GM18499 (cell line): Measurements from ENCODE around the gene TMEM39B.
"Not testable (repeated sequence)": the region's sequence is repeated elsewhere in the genome, so short reads cannot be mapped to it uniquely, and the experiment has no call there.

Experiments used
- ATAC-seq: cut with Tn5 transposase; IDR thresholded peaks from one replicate; pipeline ENCODE4 v1.9.1; 2021; ENCODE audit warnings: moderate number of reproducible peaks; ENCODE audit not compliant: insufficient read depth, unreplicated experiment

TMEM39B gene

GRCh38 chr1:32066489-32066873, 6.3 kb upstream of the TMEM39B start:
- ATAC-seq = no peak

- no peak for ATAC-seq
Observed at GRCh38 chr1:32068957-32069588, 3.7 kb upstream of the TMEM39B start.

- ATAC-seq = no peak
Observed at GRCh38 chr1:32071758-32072621, 749 bp upstream of the TMEM39B start.

GRCh38 chr1:32073299-32074229, 825 bp downstream of the TMEM39B start:
- peak; percentile 18 for ATAC-seq

GRCh38 chr1:32074841-32075240, 2.1 kb downstream of the TMEM39B start:
- no peak for ATAC-seq

- no peak for ATAC-seq
Observed at GRCh38 chr1:32077451-32077850, 4.7 kb downstream of the TMEM39B start.

DNA sequence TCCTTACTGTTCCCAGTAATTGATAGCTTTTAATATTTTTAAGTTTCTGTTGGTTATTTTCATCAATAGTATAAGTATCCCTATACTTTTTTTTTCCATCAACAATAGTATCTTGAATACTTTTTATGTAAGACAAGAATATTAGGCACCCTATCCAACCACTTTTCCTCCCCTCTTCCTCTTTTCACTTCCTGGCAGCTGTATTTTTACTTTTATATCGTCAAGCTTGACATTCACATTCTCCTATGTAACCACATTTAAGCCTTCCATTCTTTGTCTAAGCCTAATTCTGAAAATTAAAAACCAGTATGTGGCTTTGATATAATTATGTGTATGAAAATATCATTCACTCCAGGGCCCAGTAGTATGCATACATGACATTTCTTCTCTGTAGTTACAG, 9.3 kb downstream of the TMEM39B start:
- no peak for ATAC-seq

DNA sequence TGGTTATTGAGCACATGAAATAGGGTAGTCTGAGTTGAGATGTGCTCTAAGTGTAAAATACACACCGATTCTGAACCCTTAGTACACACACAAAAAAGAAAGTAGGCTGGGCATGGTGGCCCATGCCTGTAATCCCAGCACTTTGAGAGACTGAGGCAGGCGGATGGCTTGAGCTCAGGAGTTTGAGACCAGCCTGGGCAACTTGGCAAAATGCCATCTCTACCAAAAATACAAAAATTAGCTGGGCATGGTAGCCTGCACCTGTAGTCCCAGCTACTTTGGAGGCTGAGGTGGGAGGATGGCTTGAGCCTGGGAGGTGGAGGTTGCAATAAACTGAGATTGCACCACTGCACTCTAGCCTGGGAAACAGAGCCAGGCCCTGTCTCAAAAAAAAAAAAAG, 13.6 kb downstream of the TMEM39B start:
- not testable (repeated sequence) for ATAC-seq

DNA sequence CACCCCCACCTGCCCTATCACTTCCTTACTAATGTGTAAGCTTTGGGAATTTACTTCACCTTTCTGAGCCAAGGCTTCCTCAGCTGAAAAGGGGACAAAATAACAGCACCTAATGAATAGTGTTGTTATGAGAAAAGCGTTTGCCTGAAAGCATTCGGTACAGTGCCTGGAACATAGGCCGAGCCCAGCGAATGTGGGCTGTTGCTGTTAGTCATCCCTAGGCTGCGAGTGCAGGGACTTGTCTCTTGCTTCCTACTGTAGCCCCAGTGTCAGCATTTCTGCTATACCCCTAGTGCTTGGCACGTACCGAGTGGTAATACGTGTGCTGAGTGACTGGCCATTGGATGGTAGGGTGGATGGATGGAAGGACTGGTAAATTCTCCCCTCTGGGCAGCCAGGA, 18.4 kb downstream of the TMEM39B start:
- ATAC-seq = no peak

DNA sequence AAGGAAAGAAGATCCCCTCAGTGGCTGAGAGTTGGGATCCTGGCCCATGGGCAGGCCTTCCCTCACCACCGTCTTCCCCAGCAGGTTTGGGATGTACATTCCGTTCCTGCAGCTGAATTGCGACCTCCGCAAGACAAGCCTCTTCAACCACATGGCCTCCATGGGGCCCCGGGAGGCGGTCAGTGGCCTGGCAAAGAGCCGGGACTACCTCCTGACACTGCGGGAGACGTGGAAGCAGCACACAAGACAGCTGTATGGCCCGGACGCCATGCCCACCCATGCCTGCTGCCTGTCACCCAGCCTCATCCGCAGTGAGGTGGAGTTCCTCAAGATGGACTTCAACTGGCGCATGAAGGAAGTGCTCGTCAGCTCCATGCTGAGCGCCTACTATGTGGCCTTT, 18.9 kb downstream of the TMEM39B start:
- ATAC-seq = no peak

DNA sequence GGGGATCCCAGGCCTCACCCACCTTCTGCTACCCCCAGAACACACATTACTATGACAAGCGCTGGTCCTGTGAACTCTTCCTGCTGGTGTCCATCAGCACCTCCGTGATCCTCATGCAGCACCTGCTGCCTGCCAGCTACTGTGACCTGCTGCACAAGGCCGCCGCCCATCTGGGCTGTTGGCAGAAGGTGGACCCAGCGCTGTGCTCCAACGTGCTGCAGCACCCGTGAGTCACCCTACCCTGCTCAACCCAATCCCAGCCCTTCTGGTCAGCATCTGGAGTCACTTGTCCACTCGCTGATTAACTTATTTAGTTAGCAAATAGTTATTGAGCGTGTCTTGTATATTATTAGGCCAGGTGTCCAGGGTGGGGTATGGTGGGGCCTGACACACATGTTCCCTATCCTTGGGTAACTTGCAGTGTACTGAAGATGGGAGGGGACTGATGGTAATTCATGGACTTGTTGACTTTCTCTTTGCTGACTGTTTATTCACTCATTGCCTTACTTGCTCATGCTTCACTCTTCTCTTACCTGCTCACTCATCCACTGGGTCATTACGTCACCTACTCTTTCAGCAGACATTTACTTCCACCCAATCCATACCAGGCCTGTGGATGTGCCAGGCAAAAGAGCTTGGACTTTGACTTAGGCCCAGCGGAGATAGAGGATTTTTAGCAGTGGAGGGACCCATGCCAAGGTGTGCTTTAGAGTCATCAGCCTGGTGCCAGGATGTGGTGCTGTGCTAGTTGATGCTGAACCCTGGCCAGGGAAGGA, 22.2 kb downstream of the TMEM39B start:
- no peak for ATAC-seq

DNA sequence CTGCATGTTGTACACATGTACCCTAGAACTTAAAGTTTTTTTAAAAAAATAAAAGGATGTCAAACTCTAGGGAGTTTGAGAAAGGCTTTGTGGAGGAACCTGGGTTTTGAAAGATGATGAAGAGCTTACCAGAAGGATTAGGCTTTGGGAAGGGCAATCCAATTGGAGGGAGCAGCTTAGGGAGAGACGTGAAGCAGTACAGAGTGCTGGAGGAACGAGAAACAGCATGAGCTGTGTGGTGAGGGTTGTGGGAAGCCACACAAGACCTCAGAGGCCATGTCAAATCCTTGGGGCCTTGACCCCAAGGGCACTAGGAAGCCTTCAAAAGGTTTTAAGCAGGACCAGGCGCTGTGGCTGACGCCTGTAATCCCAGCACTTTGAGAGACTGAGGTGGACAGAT, 26.7 kb downstream of the TMEM39B start:
- ATAC-seq = no peak

DNA sequence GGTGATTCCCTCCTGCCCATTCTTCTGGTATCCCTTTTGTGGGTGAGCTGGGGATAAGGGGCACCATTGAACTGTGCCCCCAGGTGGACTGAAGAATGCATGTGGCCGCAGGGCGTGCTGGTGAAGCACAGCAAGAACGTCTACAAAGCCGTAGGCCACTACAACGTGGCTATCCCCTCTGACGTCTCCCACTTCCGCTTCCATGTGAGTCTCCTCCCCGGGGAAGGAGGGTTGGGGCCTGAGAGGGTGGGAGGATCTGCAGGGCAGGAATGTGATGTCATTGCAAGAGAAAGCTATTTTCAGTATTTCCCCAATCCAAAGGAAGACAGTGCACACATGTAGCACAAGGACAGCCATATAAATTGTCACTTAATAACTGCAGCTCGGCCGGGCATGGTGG, 27.6 kb downstream of the TMEM39B start:
- no peak for ATAC-seq

DNA sequence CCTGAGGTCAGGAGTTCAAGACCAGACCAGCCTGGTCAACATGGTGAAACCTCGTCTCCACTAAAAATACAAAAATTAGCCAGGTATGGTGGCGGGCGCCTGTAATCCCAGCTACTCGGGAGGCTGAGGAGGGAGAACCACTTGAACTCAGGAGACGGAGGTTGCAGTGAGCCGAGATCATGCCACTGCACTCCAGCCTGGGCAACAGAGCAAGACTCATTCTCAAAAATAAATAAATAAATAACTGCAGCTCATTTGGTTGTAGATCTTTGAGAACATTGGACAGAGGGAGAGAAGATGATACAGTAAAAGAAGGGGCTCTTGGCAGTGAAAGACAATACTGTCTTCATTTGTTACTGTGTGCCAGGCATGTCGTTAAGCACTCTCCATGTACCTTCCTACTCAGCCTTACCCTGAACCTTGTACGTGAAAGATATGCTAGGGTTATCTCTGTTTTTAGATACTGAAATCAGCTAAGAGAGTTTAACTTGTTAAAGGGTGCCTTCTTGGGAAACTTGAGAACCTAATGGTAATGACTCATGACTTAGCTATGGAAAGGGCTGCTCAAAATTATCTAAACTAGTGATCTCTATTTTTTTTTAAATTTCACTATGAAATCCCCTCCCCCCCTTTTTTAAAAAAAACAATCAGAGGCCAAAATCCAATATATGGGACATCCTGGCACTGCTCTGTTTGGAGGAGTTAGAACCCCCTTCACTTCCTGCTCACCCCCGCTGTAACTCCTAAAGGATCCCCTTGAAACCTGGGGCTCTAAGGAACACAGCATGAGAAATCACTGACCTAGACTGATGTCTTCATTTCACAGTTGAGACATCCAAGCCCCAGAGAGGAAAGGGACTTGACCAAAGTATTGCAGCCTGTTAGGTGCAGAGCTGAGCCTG, 28.3 kb downstream of the TMEM39B start:
- no peak for ATAC-seq

GRCh38 chr1:32104127-32104526, 31.4 kb downstream of the TMEM39B start:
- no peak for ATAC-seq

DNA sequence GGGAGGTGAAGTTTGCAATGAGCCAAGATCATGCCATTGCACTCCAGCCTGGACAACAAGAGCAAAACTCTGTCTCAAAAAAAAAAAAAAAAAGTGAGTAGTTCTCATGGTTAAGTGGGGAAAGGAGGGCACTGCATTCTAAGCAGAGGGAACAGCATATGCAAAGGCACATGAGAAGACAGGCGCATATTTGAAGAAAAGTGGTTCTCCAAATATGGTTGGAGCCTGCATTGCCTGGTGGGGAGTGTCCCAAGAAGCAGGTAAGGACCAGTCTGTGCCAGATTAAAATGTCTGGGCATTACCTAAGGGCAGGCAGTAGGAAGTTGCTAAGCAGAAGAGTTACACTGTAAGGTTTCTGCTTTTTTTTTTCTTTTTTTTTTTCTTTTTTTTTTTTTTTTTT, 32.6 kb downstream of the TMEM39B start:
- ATAC-seq = no peak

DNA sequence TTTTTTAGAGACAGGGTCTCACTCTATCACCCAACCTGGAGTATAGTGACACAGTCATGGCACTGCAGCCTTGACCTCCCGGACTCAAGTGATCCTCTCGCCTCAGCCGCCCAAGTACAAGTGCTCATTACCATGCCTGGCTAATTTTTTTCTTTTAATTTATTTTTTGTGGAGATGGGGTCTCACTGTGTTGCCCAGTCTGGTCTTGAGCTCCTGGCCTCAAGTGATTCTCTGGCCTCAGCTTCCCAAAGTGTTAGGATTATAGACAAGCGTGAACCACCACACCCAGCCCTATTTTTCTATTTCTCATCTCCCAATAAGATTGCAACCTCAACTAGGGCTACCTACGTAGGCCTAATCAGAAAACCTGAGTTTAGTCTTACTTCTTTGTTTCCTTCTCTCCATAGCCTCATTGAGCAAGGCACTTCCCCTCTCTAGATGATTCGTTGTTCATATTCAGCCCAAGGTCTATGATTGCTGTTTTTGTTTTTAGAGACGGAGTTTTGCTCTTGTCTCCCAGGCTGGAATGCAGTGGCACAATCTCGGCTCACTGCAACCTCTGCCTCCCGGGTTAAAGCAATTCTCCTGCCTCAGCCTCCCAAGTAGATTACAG, 34.0 kb downstream of the TMEM39B start:
- no peak for ATAC-seq

DNA sequence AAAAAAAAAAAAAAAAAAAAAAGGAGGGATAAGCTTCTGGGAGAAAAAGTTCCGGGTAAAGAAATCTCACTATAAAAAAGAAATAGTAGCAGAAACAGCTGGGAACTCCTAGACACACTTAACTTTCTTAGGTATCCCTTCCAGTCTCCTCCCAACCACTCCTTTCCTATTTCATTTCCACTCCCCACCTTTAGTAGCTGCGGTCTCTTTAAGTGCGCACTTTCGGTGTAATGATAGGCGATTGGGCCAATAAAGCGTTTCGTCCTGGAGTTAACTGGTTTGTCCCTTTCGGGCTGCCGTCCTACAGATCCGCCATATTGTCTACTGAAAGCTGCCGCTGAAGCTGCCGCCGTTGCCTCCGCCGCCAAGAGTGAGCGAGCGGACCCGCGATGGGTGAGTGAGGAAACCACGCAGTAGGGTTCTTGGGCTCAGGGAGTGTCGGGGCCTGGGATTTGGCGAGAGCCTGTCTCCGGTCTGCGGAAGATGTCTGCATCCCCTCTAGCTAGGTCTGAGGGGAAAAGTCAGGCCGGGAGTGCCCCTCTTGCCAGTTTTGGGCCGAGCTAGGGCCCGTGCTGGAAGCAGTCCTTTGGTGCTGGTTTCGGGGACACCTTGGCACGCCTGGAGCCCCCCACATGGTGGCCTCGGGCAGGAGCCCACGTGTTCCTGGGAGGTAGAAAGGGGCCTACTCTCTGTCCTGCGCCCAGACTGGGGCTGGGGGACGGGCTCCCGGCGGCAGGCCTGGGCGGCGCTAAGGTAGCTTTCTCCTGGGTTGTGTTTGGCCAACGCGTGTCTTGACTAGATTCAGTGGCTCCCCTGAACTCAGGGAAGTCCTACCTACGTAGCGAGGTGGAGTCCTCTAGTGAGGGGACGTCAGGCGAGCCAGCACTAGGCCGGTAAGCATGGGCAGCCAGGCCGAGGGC, 35.3 kb downstream of the TMEM39B start, which contains the start of gene KPNA6:
TSS of gene KPNA6 (plus strand) at position 315 of the 920 bp plus-strand sequence. CDS start at position 390, 75 bp downstream.
- peak; percentile 53 for ATAC-seq
